Activated naive CD8-positive, alpha-beta T cell treated with anti-CD3 and anti-CD28 coated beads for 36 hours (primary cell): ENCODE data around the gene LRMDA. TPM values are rescaled to one million over a fixed set of nuclear protein-coding genes. Genes with fewer than 3 reads are reported as not detected.

ENCODE experiments used
- DNase-seq: peaks from one replicate; pipeline ENCODE4 v3.0.0; 2021
- H3K27ac Mint-ChIP-seq: one replicate; pipeline ENCODE4 v1.8.0; 2022; ENCODE audit warnings: mild to moderate bottlenecking, moderate library complexity, mixed read lengths
- H3K27me3 Mint-ChIP-seq: one replicate; pipeline ENCODE4 v1.8.0; 2022; ENCODE audit warnings: mild to moderate bottlenecking, mixed read lengths
- H3K36me3 Mint-ChIP-seq: one replicate; pipeline ENCODE4 v1.8.0; 2021; ENCODE audit warnings: mild to moderate bottlenecking, mixed read lengths
- H3K4me1 Mint-ChIP-seq: one replicate; pipeline ENCODE4 v1.8.0; 2021; ENCODE audit warnings: mixed read lengths
- H3K4me3 Mint-ChIP-seq: one replicate; pipeline ENCODE4 v1.8.0; 2022; ENCODE audit warnings: mild to moderate bottlenecking, moderate library complexity, mixed read lengths
- H3K9me3 Mint-ChIP-seq: one replicate; pipeline ENCODE4 v1.8.0; 2022; ENCODE audit warnings: mixed read lengths
- total RNA-seq, 2 experiments: library from RNA; stranded (reverse); gene quantifications; one replicate each; pipeline ENCODE4 v1.2.3, GENCODE V29; 2021

Gene LRMDA
- total RNA-seq, 2 experiments from 2014 or later = not detected

DNA sequence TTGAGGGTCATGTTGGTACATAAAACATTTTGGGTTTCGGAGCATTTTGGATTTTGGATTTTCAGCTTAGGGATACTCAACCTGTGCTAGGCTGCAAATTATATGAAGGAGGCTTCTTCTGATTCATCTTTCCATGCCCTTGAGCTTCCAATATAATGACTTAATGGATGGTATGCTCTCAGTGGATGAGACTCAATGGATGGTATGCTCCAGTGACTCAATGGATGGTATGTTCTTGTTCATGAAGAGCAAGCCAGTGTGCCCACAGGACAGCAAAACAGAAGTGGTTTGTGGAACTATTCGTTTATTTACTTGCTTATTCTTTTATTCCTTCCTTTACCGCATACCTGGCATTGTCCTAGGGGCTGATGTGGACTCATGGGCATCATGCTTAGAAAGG is 969.6 kb downstream of the LRMDA start:
- Mint-ChIP-seq H3K36me3 (no peaks in the 10 kb centered on the region), H3K27ac (no peak overlapping the region), H3K4me3 (no peak overlapping the region), H3K27me3 (no peaks in the 10 kb centered on the region), H3K4me1 (no peaks in the 10 kb centered on the region), H3K9me3 (peaks cover 2% of the 10 kb centered on the region)
- no peak for DNase-seq

DNA sequence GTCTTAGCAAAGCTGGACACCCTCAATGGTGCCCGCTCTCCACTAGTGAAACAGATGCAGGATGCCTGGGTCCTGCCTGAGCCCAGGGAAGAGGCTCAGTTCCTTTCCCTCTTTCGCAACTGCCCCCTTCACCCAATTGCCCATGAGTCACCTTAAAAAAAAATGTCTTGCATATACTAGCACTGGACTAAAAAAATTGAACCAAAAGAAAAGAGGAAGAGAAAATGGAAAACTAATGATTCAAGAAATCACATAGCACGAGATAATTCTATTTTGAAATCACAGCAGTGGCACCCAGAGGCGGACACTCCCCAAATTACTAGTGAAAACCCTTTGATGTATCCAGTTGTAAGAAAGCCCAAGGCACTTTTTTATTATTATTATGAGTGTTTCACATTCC is 972.5 kb downstream of the LRMDA start:
- no peaks in the 10 kb centered on the region for H3K27me3 Mint-ChIP-seq
- peaks cover 2% of the 10 kb centered on the region for H3K9me3 Mint-ChIP-seq
- no peaks in the 10 kb centered on the region for H3K36me3 Mint-ChIP-seq

DNA sequence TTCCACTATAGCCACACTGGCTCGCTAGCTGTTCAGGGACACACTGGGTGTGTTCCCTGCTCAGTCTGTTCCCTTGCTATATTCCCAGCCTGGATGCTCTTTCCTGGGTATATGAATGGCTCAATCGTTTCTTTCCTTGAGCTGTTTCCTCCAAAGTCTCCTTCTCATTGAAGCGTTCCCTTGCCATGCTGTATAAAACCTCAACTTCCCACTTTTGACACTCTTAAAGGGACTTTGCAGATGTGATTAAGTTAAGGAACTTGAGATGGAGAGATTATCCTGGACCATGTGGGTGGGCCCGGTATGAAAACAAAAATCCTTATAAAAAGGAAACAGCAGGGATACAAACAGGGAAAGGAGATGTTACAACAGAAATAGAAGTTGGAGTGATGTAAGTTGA is 973.1 kb downstream of the LRMDA start:
- no peak overlapping the region for H3K27ac Mint-ChIP-seq
- no peak overlapping the region for H3K4me3 Mint-ChIP-seq
- H3K9me3 Mint-ChIP-seq = peaks cover 2% of the 10 kb centered on the region
- H3K27me3 Mint-ChIP-seq = no peaks in the 10 kb centered on the region
- no peaks in the 10 kb centered on the region for H3K36me3 Mint-ChIP-seq
- no peak for DNase-seq
- no peaks in the 10 kb centered on the region for H3K4me1 Mint-ChIP-seq

More for the DNA sequence above, 972.5 kb downstream of the LRMDA start:
- H3K4me1 Mint-ChIP-seq = no peaks in the 10 kb centered on the region
- H3K27ac Mint-ChIP-seq = no peak overlapping the region
- no peak for DNase-seq
- no peak overlapping the region for H3K4me3 Mint-ChIP-seq

DNA sequence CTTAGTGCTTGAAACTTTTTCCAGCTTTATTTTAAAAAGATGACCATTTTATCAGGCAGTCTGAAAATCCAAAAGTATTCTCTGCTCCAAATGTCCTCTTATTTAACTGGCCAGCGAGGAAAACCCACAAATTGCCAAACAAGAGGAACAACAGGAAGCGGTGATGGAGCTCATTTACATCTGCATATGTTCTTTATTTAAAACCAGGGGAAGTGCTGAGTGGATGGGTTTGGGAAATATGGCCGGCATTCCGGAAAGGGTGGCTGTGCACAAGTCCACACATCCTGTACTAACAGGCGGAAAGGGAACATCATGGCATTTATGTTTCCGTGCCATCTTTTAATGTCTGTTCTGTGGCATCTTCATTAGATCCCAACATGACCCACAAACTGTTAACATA is 974.5 kb downstream of the LRMDA start:
- Mint-ChIP-seq H3K9me3 (peaks cover 2% of the 10 kb centered on the region), H3K27me3 (no peaks in the 10 kb centered on the region), H3K36me3 (no peaks in the 10 kb centered on the region)

DNA sequence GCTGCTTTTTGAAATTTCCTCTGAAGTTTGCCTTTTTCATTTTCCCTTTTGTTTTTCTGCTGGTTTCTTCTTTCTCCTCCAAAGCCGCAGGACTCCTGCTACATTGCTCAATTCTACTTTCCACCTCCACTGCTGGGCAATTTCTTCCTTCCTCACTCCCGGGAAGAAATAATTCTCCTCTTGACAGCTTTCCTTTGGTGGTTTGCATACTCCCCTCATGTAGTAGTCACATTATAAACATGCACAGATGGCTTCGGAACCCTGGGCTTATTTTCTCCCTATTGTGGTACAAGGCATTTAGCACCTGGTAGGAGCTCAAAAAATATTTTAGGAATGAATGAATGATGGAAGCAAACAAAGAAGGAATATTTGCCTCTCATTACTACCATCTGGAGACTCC is 977.2 kb downstream of the LRMDA start:
- no peak for DNase-seq
- Mint-ChIP-seq H3K4me1 (no peaks in the 10 kb centered on the region), H3K27ac (no peak overlapping the region), H3K9me3 (peaks cover 6% of the 10 kb centered on the region), H3K4me3 (no peak overlapping the region), H3K27me3 (no peaks in the 10 kb centered on the region), H3K36me3 (no peaks in the 10 kb centered on the region)

More for the DNA sequence above, 974.5 kb downstream of the LRMDA start:
- no peaks in the 10 kb centered on the region for H3K4me1 Mint-ChIP-seq
- no peak for DNase-seq
- no peak overlapping the region for H3K27ac Mint-ChIP-seq
- no peak overlapping the region for H3K4me3 Mint-ChIP-seq

DNA sequence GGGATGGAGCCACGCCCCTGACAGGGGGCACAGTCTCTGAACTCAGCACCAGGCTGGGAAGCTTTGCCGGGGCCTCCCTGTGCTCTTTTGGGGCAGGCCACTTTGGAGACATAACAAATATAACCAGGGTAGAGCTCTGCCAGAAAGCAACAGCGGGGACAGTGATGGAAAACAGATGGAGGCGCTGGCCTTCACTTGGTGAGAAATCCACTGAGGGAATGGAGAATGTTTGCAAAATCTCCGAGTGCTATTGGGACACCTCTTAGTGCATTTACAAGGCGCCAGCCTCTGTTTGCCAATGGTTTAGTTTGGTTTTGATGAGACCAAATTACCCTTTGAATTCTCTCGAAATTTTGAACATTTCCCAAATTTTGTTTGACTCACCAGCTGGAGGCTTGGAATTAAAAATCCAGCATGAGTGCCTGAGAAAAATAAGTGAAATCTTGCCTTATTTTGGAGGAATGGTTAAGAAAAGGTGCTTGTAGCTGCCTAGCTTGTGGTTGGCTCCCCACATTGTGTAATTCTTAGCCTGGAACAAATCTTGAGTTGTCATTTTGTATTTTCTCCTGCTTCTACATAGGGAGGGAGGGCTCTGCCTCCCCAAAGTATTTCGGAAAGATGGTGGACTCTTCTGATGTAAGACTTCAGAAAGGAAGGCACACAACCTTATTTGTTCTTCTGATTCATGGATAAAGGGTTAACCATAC is 980.5 kb downstream of the LRMDA start:
- no peak for DNase-seq
- peaks cover 3% of the 10 kb centered on the region for H3K9me3 Mint-ChIP-seq
- H3K4me1 Mint-ChIP-seq = no peaks in the 10 kb centered on the region
- no peaks in the 10 kb centered on the region for H3K27me3 Mint-ChIP-seq
- H3K4me3 Mint-ChIP-seq = no peak overlapping the region
- H3K36me3 Mint-ChIP-seq = no peaks in the 10 kb centered on the region
- no peak overlapping the region for H3K27ac Mint-ChIP-seq

DNA sequence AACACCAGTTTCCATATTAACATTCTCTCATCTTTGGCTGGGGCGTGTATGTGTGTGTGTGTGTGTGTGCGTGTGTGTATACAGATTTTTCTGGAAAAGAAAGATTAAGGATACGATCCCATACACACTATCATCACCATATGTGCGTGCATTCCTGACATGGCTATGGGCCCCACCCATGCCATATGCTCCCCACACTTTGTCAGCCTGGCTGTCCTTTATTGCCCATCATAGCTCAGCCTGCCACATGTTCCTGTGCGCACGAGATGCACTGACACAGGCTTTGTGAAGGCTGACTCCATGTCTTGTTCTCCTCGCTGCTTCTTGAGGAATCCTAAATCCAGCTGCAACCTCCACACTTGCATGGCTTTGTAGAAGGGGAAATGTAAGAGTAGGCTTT is 984.1 kb downstream of the LRMDA start:
- H3K9me3 Mint-ChIP-seq = peaks cover 3% of the 10 kb centered on the region
- no peaks in the 10 kb centered on the region for H3K4me1 Mint-ChIP-seq
- DNase-seq = no peak
- H3K27me3 Mint-ChIP-seq = no peaks in the 10 kb centered on the region
- H3K27ac Mint-ChIP-seq = no peak overlapping the region
- H3K36me3 Mint-ChIP-seq = no peaks in the 10 kb centered on the region
- no peak overlapping the region for H3K4me3 Mint-ChIP-seq

DNA sequence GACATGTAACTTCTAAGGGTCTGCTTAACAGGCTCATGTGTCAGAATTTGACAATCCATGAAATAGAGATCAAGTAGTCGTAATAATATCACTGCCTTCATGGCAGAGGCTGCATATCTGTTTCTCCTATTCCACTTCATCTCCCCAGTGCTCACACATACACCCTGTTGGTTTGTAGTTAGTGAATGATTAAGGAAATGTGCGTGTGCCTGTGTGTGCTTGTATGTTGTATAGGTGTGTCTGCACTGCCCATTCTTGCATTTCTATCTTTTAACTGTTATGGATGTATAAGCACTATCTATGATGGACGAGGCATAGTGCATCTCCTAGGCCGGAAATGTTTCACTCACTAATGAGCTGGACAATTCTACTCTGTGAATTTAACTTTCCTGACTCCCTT is 985.2 kb downstream of the LRMDA start:
- Mint-ChIP-seq H3K27ac (no peak overlapping the region), H3K27me3 (no peaks in the 10 kb centered on the region), H3K36me3 (no peaks in the 10 kb centered on the region), H3K4me3 (no peak overlapping the region), H3K9me3 (peaks cover 4% of the 10 kb centered on the region), H3K4me1 (no peaks in the 10 kb centered on the region)
- no peak for DNase-seq

DNA sequence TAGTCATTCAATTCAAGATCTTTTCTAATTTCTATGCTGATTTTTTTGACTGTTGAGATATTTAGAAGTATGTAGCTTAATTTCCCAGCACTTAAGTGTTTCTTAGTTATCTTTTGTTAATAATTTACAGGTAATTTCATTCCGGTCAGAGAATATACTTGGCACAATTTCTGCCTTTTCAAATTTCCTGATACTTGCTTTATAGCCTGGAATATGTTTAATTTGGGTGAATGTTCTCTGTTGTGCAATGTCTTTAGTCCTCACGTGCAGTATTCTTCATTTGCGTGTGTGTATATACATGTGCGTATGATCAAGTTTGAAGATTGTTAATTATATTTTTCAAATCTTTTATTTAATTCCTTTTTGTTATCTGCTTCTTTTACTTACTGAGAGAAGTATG is 989.3 kb downstream of the LRMDA start:
- no peak for DNase-seq
- Mint-ChIP-seq H3K4me3 (no peak overlapping the region), H3K4me1 (no peaks in the 10 kb centered on the region), H3K27ac (no peak overlapping the region), H3K36me3 (no peaks in the 10 kb centered on the region), H3K9me3 (peaks cover 4% of the 10 kb centered on the region), H3K27me3 (no peaks in the 10 kb centered on the region)

DNA sequence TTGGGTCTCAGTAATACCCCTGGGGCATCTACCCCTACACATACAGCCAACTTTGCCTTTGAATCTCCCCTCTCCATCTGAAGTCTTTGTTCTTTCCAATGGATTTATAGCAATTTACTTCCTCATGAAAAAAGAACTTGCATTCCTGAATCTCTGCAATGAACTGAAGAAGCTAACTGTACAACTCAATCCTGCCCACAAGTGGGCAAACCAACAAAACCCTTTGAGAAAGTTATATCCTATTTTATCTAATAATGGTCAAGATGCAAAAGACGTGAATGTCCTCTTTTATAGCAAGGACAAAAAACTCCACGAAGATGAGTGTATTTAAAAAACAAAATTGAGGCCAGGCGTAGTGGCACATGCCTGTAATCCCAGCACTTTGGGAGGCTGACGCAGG is 991.3 kb downstream of the LRMDA start:
- Mint-ChIP-seq H3K36me3 (no peaks in the 10 kb centered on the region), H3K4me1 (no peaks in the 10 kb centered on the region), H3K9me3 (peaks cover 4% of the 10 kb centered on the region), H3K27me3 (no peaks in the 10 kb centered on the region), H3K27ac (no peak overlapping the region), H3K4me3 (no peak overlapping the region)
- no peak for DNase-seq

DNA sequence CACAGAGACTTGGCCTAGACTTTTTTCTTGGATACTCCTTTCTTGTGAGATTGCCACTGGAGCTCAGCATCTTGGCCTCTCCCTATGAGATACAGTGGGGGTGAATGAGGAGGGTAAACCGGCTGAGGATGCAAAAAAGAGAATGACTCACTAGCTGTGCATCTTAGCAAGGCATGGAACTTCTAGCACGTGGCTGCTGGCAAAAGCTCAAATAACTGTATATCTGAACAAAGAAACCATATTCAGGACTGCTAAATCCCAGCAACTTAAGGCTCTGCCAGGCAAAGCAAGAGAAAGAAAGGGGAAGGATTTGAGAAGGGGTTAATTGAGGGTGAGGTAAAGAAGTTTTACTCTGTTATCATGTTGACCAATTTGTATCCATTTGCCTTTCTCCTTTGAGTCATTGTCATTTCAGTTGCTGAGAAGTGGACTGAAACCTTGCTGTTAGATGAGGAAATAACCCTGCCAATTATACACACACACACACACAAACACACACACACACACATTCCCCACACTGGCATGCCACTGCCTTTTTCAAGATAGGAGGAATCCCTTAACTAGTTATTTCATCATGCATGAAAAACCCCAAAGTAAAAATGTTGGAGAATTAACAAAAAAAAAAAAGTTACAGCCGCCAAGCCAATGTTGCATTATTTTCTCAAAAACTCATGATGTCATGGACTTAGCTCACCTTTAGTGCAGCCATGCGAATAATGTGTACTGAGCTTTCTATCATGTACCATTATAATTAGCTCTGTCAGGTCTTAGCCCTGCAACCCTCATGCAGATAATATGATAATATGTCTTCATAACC is 997.3 kb downstream of the LRMDA start:
- Mint-ChIP-seq H3K9me3 (peaks cover 2% of the 10 kb centered on the region), H3K4me1 (no peaks in the 10 kb centered on the region), H3K36me3 (no peaks in the 10 kb centered on the region), H3K27ac (no peak overlapping the region), H3K27me3 (peaks cover 4% of the 10 kb centered on the region), H3K4me3 (no peak overlapping the region)
- DNase-seq = no peak

DNA sequence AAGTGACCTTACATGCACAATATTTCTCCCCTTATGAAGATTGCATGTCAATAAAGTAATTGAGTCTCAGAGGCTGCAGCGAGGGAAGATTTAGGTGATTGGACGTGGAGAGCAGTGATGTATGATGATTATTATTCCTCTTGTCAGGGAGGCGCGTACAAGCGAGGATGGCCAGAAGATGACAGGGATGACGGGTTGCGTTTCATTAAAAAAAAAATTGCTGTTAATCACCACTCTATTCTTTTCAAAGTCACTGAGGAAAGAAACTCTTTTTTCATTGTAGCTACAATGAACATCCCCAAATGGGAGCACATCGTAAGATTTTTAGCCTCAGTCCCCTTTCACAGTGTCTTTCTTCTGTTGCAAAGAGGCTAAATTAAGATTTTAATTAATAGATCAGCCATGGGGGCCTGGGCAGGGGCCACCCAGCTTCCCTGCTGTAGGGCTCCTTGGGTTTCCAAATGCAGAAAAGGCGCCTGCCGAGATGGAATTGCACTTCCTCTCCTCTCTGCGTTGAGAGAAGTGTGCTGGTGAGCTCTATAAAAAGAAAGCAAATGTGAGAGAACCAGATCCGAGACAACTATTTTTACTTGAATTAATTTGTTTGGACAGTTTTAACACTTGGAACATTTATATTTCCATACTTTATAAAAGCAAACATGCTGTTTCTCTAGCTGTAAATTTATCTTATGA is 998.1 kb downstream of the LRMDA start:
- no peaks in the 10 kb centered on the region for H3K36me3 Mint-ChIP-seq
- no peak overlapping the region for H3K4me3 Mint-ChIP-seq
- no peak overlapping the region for H3K27ac Mint-ChIP-seq
- H3K9me3 Mint-ChIP-seq = peaks cover 2% of the 10 kb centered on the region
- H3K27me3 Mint-ChIP-seq = peaks cover 4% of the 10 kb centered on the region
- no peaks in the 10 kb centered on the region for H3K4me1 Mint-ChIP-seq
- DNase-seq = no peak

DNA sequence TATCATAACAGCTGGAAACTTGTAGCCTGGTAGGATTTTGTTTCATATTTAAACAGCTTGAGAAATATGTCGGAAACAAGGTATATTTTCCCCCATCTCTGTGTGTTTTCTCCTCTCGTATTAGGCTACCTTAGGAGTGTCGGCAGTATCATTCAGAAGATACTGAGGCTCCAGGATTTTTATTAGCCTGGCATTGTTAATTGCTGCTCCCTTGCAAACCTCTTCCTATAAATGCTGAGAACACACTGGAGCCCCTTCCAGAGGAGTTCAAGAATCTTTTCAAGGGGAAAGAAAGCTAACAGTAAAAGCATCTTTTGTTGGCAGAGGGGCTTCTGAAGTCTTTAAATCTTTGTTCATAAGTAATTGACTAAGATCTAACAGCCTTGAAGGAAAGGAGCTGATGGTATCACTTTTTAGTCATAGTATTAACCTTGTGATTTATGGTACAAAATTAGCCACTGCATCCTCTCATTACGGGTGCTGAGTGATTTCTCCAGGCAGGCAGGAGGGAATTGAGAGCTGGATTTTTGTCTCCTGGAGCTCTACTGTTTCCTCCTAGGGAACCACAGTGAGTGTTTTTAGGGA is 998.7 kb downstream of the LRMDA start:
- H3K9me3 Mint-ChIP-seq = no peaks in the 10 kb centered on the region
- no peak overlapping the region for H3K27ac Mint-ChIP-seq
- DNase-seq = no peak
- peaks cover 4% of the 10 kb centered on the region for H3K27me3 Mint-ChIP-seq
- no peaks in the 10 kb centered on the region for H3K36me3 Mint-ChIP-seq
- H3K4me3 Mint-ChIP-seq = no peak overlapping the region
- no peaks in the 10 kb centered on the region for H3K4me1 Mint-ChIP-seq

DNA sequence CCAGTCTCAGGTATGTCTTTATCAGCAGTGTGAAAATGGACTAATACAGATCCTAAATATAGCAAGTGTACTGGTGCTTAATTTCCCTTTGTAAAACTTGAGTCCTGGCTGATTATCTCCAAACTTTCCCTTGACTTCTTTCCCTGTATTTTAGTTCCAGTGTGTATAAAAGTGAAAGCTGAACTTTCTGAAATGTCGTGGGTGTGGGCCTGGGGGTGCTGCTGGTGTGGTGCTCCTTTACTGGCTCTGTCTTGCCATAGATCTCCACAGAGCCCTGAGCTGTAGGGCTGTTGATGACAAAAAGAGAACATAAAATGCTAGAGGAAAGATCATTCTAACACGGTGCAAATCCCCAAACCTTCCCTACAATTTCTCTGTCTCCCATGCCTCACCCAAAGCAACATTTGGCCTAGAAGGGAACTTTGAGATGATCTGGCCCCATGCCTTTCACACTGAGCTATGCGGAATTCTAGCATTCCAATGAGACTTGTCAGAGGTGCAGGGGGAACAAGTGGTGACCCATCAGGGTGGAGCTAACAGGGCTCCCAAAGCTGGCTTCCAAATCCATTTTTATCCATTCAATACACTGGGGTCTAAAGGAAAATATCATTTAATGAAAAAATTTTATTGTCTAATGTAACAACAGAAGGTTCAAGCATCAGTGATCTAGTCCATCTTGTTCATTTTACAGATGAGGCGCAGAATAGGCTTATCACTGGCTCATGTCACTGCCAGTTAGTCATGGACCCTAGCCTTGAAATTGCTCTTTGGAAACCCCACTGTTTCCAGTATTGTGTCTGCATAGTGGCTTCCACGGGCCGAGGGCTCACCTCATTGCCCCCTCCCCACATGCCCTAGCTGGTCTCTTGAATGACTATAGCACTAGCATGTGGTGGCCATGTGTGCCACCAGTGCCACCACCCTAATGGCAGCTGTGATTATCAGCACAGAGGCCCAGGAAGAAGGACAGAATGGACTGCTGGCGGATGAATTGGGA is 1000.9 kb downstream of the LRMDA start:
- Mint-ChIP-seq H3K4me3 (no peak overlapping the region), H3K27me3 (peaks cover 4% of the 10 kb centered on the region), H3K4me1 (no peaks in the 10 kb centered on the region), H3K9me3 (no peaks in the 10 kb centered on the region), H3K36me3 (no peaks in the 10 kb centered on the region), H3K27ac (no peak overlapping the region)
- no peak for DNase-seq
